K562 (cell line): Measurements from ENCODE around the gene PCDH1. TPM values are rescaled to one million over a fixed set of nuclear protein-coding genes. Genes with fewer than 3 reads are reported as not detected.

ENCODE experiments used
- ARID4B ChIP-seq: sonication (generic); formaldehyde crosslinking; IDR thresholded peaks from 2 replicates; pipeline ENCODE4 v1.8.0; 2022; ENCODE audit warnings: mild to moderate bottlenecking, missing genetic modification reagents
- ATF2 ChIP-seq: sonication (generic); formaldehyde crosslinking; IDR thresholded peaks from 2 replicates; pipeline ENCODE4 v1.8.1; 2022; ENCODE audit warnings: missing genetic modification reagents
- DLX4 ChIP-seq: fragments of 250-450 bp; sonication (Bioruptor Pico); IDR thresholded peaks from 2 replicates; pipeline ENCODE4 v1.6.1; 2021; ENCODE audit warnings: mild to moderate bottlenecking
- FOXJ3 ChIP-seq: sonication (generic); formaldehyde crosslinking; IDR thresholded peaks from 2 replicates; pipeline ENCODE4 v1.4.0; 2020; ENCODE audit warnings: mild to moderate bottlenecking, missing genetic modification reagents
- HCFC1 ChIP-seq: IDR thresholded peaks from 2 replicates; pipeline ENCODE4 v1.6.1; 2012; ENCODE audit warnings: low read depth, low read length, improper control_type of control experiment
- NKRF ChIP-seq: fragments of 450-650 bp; IDR thresholded peaks from 2 replicates; pipeline ENCODE4 v1.6.1; 2016; ENCODE audit warnings: borderline replicate concordance
- POLR2G ChIP-seq: fragments of 200-400 bp; formaldehyde crosslinking; IDR thresholded peaks from 2 replicates; pipeline ENCODE4 v1.6.1; 2017; ENCODE audit warnings: low read depth, mild to moderate bottlenecking, antibody characterized with exemption, low read length, moderate library complexity
- TAF1 ChIP-seq: IDR thresholded peaks from 2 replicates; pipeline ENCODE4 v1.6.1; 2011; ENCODE audit warnings: mild to moderate bottlenecking, low read length, moderate library complexity; ENCODE audit not compliant: insufficient read depth, control insufficient read depth, severe bottlenecking; ENCODE audit errors: extremely low read depth
- ZBTB12 ChIP-seq: fragments of 250-450 bp; sonication (Bioruptor Pico); IDR thresholded peaks from 2 replicates; pipeline ENCODE4 v1.4.0; 2020
- ZBTB2 ChIP-seq: fragments of 450-650 bp; IDR thresholded peaks from 2 replicates; pipeline ENCODE4 v1.6.1; 2016; ENCODE audit warnings: antibody characterized with exemption
- ZFP36 ChIP-seq: fragments of 150-350 bp; IDR thresholded peaks from 2 replicates; pipeline ENCODE4 v1.6.1; 2018; ENCODE audit warnings: low read length, low read depth; ENCODE audit not compliant: partially characterized antibody
- ZNF740 ChIP-seq, 3 experiments: fragments of 200-800 bp in 1 of 3; sonication (Bioruptor generic) in 1 of 3; sonication (generic) in 1 of 3; formaldehyde crosslinking in 1 of 3; IDR thresholded peaks; 2 replicates each; pipeline versions ENCODE4 v1.6.1 to v1.8.0; 2016 to 2022; ENCODE audit warnings: mild to moderate bottlenecking in 2 of 3, missing compliant biosample characterization in 2 of 3, missing genetic modification characterization in 2 of 3, missing genetic modification reagents in 1 of 3
- polyA plus RNA-seq, 8 experiments: library from polyadenylated mRNA; depleted of rRNA in 4 of 8; stranded (reverse) in 5 of 8; unstranded in 3 of 8; fragments of >200 nt; fragmentation: Nextera tagmentation in 2 of 8; fragmentation: Illumina TruSeq in 1 of 8; extraction: Ambion mirVana in 2 of 8; extraction: Trizol in 1 of 8; gene quantifications; 2 replicates each; pipeline versions ENCODE4 v1.2.1 to v1.2.3, GENCODE V29; 2011 to 2014; ENCODE audit warnings: inconsistent platforms in 1 of 8, missing spikeins in 1 of 8
- total RNA-seq, 7 experiments: library from RNA; depleted of rRNA in 6 of 7; stranded (reverse); fragments of >200 nt in 6 of 7; fragmentation: Illumina TruSeq in 2 of 7; extraction: Trizol in 2 of 7; gene quantifications; 2 replicates each; pipeline versions ENCODE4 v1.2.1 to v1.2.3, GENCODE V29; 2011 to 2021; ENCODE audit warnings: low replicate concordance in 1 of 7

PCDH1 gene
- total and polyA plus RNA-seq, 9 of the 15 experiments (the other 6 are each of a cell fraction or from before 2014, with no cell fraction given): 0.11 to 3.6 (median 1.9) TPM; not detected in 1

GRCh38 chr5:141875795-141876627 lies 2.2 kb downstream of the PCDH1 start (continued):
- TF ChIP-seq ZNF740 (CRISPR knock-in tag; IDR thresholded peaks at IDR 0.05) (peak; percentile 78; the same call in 1 of the 2 replicates), ZNF740 (tag; IDR thresholded peaks at IDR 0.05) (peak in 1 of 2 experiments; percentile 45; a peak in 1 of 4 replicates), FOXJ3 (CRISPR knock-in tag) (no peak), ZFP36 (no peak), DLX4 (no peak), NKRF (no peak), HCFC1 (no peak), ARID4B (0 out of 2 replicates have a peak, but pooled peaks have one; percentile 57), ATF2 (no peak), POLR2G (peak; percentile 78), ZBTB2 (0 out of 2 replicates have a peak, but pooled peaks have one; percentile 12), TAF1 (peak; percentile 30), ZBTB12 (CRISPR knock-in tag) (no peak)
